NCI-H2227 treated with DMSO at 0.1 percent for 48 hours (cell line): ENCODE measurements around the gene TPPP2.

Experiments
- DNase-seq: peaks from one replicate; lab custom pipeline; 2025; lab: John Stamatoyannopoulos, UW

TPPP2 gene

DNA sequence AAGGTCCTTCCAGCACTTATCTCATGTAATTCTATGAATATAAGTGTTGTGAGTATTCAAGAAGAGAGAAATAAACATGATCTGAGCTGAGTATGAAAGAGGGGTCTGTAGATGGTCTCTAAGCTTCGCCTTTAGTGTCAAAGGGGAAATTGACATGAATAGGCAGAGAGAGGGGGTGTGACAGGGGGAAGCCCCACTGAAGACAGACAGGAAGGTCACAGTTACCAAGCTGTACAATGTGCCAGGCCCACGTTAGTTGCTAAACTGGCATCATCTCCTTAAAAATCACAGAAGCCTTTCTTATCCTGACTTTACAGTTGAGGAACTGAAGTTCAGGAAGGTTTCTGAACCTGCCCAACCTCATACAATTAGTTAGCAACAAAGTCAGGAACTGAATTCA lies 47.7 kb downstream of the TPPP2 start:
- DNase-seq: no peak

DNA sequence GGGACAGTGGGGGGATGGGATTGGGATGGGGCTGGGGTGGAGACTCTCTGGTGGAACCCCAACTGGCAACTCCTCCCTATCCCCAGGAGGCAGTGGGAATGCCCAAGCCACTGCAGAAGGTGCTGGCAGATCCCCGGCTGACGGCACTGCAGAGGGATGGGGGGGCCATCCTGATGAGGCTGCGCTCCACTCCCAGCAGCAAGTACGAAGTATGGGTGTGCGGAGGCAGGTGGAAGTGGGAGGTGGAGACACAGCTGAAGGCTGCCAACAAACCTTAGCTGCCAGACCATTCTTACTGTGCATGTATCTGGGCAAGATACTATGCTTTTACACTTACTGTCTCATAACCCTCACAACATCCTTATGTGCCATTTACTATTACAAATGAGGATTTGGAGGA lies 48.3 kb downstream of the TPPP2 start:
- no peak for DNase-seq

DNA sequence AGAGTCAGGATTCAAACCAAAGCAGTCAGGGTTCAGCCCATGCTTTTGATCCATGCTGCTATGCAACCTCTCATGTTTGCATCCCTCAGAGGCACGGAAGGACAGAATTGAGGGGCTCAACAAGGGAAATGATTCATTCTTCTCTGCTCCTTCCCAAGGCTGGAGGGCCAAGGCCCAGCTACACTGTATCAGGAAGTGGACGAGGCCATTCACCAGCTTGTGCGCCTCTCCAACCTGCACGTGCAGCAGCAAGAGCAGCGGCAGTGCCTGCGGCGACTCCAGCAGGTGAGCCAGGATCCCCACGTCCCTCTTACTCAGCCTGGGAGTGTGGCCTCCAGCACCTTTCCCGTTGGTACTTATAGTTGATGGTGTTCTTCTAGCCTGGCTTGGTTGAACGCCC lies 48.7 kb downstream of the TPPP2 start:
- DNase-seq: no peak

DNA sequence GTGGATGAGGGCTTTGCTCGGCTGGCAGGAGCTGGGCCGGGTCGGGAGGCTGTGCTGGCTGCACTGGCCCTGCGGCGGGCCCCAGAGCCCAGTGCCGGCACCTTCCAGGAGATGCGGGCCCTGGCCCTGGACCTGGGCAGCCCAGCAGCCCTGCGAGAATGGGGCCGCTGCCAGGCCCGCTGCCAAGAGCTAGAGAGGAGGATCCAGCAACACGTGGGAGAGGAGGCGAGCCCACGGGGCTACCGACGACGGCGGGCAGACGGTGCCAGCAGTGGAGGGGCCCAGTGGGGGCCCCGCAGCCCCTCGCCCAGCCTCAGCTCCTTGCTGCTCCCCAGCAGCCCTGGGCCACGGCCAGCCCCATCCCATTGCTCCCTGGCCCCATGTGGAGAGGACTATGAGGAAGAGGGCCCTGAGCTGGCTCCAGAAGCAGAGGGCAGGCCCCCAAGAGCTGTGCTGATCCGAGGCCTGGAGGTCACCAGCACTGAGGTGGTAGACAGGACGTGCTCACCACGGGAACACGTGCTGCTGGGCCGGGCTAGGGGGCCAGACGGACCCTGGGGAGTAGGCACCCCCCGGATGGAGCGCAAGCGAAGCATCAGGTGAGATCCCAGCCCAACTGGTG lies 51.6 kb downstream of the TPPP2 start:
- DNase-seq: no peak
